NCI-H748 (cell line): ENCODE measurements around the gene UBASH3B.

ENCODE experiments used
- DNase-seq: peaks from one replicate; lab custom pipeline; 2025; ENCODE audit not compliant: unreplicated experiment; lab: John Stamatoyannopoulos, UW

The UBASH3B gene

GRCh38 chr11:122706291-122707088, 51.0 kb downstream of the UBASH3B start:
- DNase-seq, result no peak

- DNase-seq, result no peak
These were observed 51.6 kb downstream of the UBASH3B start for GRCh38 chr11:122707111-122707510.

GRCh38 chr11:122707901-122708300, 52.4 kb downstream of the UBASH3B start:
- no peak for DNase-seq

GRCh38 chr11:122709039-122709760, 53.7 kb downstream of the UBASH3B start:
- no peak for DNase-seq

- DNase-seq, result no peak
These were observed 55.8 kb downstream of the UBASH3B start for GRCh38 chr11:122711362-122711761.

GRCh38 chr11:122711831-122712381, 56.4 kb downstream of the UBASH3B start:
- DNase-seq, result no peak

GRCh38 chr11:122714004-122714403, 58.5 kb downstream of the UBASH3B start:
- DNase-seq, result no peak

- DNase-seq, result no peak
These were observed 59.0 kb downstream of the UBASH3B start for GRCh38 chr11:122714484-122714883.

GRCh38 chr11:122715548-122716440, 60.3 kb downstream of the UBASH3B start:
- no peak for DNase-seq

- no peak for DNase-seq
These were observed 61.8 kb downstream of the UBASH3B start for GRCh38 chr11:122717264-122717867.

GRCh38 chr11:122720107-122720881, 64.8 kb downstream of the UBASH3B start:
- no peak for DNase-seq

- DNase-seq, result no peak
These were observed 65.9 kb downstream of the UBASH3B start for GRCh38 chr11:122721201-122721963.

- DNase-seq, result no peak
These were observed 66.4 kb downstream of the UBASH3B start for GRCh38 chr11:122721964-122722266.

- no peak for DNase-seq
These were observed 67.6 kb downstream of the UBASH3B start for GRCh38 chr11:122723106-122723505.

- no peak for DNase-seq
These were observed 68.1 kb downstream of the UBASH3B start for GRCh38 chr11:122723576-122723975.

GRCh38 chr11:122724520-122724919, 69.0 kb downstream of the UBASH3B start:
- no peak for DNase-seq

GRCh38 chr11:122726028-122726427, 70.5 kb downstream of the UBASH3B start:
- no peak for DNase-seq

GRCh38 chr11:122727101-122727929, 71.8 kb downstream of the UBASH3B start:
- DNase-seq, result no peak
